HG02884 (cell line): ENCODE measurements around the gene LILRB2.
"Not testable (repeated sequence)": the region's sequence is repeated elsewhere in the genome, so short reads cannot be mapped to it uniquely, and the experiment has no call there.

ENCODE experiments used
- ATAC-seq: cut with Tn5 transposase; IDR thresholded peaks from one replicate; pipeline ENCODE4 v1.9.1; 2021; ENCODE audit warnings: mild to moderate bottlenecking, moderate library complexity; ENCODE audit not compliant: unreplicated experiment

Gene LILRB2

DNA sequence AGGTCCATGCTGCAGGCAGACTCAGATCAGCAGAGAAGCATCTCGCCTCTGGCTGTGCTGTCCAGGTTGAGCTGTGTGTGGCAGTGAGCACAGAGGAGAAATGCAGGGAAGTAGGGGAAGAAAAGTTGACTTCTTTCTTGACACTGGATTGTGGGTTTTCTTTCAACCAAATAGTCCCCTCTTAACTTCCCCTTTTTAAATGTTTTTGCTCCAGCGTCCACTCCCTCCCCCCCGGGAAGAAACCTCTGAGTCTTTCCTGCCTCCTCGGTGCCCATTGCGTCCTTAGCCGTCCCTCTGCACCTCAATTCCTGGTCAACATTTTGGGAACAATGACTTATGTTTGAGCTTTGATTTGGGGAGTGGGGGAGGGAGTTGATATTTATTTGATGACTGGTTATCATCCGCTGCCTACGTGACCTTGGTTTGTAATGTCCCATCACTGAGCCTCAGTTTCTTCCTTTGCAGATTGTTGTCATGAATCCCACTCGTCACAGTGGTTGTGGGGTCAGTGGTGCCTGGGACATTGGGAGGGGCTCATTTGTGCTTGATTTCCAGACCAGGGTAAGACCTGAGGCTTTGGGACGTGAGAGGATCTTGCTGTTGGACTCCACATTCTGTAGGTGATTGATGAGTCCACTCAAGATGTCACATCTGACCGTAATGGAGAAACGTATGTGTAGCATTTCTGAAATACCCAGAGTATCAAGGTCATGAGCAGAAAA lies at the start of gene LILRB2:
TSS of gene LILRB2 (minus strand) at position 104 of the 722 bp plus-strand sequence. CDS start 614 bp downstream, outside the sequence.
- no peak for ATAC-seq

DNA sequence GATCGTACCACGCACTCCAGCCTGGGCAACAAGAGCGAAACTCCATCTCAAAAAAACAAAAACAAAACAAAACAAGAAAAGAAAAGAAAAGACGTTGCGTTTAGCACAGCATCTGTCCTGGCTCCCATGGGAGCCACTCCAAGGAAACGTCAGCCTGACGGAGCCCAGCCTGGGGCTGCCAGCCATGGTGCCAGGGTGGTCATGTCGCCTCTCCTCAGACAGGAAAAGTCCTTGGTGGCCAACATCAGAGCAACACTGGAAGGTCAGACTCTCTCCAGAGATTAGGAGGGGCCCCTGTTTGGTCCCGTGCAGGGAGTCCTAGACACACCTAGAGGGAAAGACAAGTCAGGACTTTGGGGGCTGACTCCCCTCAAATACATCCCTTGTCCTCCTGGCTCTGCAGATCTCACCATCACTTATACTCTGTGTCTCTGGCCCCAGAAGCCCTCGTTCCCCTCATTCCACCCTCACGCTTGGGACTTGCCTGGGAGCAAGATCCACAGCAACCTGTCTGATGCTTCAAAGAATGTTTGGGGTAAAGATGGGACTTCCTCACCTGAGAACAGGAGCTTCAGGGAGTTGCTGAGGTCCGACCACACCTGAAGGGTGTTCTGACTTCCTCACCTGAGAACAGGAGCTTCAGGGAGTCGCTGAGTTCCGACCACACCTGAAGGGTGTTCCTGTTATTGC lies 48.7 kb upstream of the LILRB2 start:
- no peak for ATAC-seq

DNA sequence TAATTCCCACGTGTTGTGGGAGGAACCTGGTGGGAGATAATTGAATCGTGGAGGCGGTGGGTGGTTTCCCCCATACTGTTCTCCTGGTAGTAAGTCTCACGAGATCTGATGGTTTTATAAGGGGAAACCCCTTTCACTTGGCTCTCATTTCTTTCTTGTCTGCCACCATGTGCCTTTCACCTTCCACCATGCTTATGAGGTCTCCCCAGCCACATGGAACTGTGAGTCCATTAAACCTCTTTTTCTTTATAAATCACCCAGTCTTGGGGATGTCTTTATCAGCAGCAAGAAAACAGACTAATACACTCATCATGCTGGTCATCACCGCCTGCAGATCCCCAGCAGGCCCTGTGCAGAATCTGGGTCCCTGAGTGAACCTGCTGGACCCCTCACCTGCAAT lies 47.9 kb upstream of the LILRB2 start:
- ATAC-seq = not testable (repeated sequence)

DNA sequence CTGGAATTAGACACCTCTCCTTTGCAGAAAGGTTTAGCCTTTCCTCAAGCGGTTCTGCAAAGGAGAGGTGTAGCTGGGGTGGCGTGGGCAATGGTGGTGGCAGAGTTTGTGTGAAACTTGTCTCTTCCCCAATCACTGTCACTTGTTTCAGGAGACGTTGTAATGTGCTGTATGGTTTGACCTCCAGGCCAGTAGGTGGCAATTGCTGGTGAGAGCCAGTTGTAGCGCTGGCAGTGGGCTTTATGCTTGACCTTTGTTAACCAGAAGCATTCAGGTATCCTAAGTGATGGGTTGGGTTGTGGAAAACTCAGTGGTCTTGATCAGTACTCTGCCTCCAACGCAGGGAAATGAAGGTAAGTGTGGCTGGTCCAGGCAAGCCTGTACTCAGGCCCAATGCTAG lies 44.7 kb upstream of the LILRB2 start:
- no peak for ATAC-seq

DNA sequence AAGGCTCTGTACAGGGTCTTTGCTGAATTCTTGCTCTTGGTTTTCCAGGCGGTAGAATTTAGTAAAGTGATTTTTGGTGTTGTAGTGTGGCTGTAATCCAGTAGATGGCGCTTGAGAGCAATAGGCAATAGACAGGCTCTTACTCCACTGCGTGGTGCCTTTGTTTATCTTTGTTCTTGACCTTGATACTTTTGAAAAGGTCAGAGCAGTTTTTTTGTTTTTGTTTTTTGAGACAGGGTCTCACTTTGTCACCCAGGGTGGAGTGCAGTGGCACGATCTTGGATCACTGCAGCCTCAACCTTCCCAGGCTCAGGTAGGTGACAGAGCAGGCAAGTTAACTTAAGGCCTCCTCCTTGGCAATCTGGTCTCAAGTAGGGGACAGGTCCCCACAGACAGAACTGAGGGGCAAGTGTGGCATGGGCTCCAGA lies 44.3 kb upstream of the LILRB2 start:
- no peak for ATAC-seq

DNA sequence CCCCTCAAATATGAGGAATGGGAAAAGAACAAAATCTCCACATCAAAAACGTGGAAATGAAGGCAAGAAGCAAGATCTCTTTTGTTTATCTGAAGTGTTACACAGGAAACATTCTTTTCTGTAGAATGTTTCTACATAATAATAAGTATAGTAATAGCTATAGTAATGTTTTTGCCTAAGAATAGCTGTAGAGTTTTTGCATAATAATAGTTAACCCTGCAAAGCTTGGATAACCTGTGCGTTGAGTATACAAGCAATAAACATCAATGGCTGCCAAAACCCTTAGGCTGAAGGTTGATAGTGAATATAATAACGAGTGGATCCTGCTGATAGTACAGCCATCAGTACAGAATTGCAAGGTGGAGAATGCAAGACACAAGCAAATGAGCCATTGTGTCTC lies 43.2 kb upstream of the LILRB2 start:
- ATAC-seq = no peak

DNA sequence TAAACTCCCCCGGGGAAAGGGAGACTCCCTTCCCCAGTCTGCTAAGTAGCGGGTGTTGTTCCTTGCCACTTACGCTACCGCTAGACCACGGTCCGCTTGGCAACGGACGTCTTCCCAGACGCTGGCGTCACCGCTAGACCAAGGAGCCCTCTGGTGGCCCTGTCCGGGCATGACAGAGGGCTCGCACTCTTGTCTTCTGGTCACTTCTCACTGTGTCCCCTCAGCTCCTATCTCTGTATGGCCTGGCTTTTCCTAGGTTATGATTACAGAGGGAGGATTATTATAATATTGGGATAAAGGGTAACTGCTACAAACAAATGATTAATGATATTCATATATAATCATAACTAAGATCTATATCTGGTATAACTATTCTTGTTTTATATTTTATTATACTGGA lies 42.0 kb upstream of the LILRB2 start:
- ATAC-seq = not testable (repeated sequence)

DNA sequence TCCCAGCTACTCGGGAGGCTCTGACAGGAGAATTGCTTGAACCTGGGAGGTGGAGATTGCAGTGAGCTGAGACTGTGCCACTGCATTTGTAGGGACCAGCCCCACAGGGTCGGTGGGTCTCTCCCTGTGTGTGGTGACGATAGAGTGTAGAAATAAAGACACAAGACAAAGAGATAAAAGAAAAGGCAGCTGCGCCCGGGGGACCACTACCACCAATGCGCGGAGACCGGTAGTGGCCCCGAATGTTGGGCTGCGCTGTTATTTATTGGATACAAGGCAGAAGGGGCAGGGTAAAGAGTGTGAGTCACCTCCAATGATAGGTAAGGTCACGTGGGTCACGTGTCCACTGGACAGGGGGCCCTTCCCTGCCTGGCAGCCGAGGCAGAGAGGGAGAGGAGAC lies 41.4 kb upstream of the LILRB2 start:
- ATAC-seq = not testable (repeated sequence)

DNA sequence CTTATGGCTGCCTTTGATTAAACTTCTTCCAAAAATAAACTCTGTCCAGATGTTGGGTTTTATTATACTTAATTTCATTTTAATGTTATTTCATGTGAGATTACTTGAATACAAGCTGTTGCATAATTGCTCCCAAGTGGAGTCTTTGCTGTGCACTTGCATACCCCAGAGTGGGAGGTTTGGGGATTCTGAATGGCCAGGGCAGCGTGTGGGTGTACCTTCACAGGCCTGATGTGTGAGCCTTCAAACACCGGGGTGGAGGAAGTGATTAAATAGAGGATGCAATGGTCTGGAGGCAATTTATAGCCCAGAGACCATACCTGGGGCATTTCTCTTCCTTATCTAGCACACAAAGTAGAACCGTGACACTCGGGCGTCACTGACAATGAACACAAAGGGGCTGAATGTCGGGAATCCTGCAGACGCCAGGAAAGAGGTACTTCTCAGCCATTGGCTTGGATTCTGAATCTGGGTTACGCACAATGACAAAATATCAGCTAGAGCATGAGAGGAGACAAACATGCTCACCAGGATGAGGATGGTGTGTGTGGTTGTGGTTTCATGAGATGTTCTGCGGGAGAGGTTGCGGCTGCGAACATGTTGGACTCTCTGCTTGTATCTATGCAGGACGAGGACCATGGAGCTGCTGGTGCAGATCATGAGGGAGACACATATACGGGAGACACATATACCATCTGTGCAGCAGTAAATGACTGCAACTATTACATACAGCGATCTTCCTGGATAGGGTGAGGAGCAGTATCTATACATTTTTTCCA lies 39.2 kb upstream of the LILRB2 start:
- no peak for ATAC-seq

DNA sequence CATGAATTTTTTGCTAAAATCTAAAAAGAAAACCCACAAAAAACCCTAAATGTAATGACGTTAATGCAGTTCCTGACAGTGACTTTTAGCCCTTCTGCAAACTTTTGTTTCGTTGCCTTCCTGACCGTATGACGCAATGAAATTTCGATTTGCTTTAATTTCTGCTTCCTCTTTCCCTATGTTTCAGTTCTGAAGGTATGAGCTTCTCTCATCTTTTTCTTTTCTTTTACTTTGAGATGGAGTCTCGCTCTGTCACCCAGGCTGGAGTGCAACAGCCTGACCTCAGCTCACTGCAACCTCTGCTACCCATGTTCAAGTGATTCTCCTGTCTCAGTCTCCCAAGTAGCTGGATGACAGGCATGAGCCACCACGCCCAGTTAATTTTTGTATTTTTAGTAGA lies 38.1 kb upstream of the LILRB2 start:
- no peak for ATAC-seq

DNA sequence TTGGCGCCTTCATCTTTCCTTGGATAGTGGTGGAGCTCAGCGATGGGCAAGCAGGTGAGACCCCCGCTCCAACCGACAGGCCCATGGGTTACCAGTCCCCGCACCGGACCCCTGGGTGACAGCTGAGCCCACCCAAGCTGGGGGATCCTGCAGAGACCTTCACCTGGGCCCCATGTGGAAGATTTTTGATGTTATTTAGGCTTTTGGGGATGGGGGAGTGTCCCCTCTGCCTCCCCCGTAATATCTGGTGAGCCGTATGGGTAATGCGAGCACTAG lies 37.0 kb upstream of the LILRB2 start:
- ATAC-seq = no peak

DNA sequence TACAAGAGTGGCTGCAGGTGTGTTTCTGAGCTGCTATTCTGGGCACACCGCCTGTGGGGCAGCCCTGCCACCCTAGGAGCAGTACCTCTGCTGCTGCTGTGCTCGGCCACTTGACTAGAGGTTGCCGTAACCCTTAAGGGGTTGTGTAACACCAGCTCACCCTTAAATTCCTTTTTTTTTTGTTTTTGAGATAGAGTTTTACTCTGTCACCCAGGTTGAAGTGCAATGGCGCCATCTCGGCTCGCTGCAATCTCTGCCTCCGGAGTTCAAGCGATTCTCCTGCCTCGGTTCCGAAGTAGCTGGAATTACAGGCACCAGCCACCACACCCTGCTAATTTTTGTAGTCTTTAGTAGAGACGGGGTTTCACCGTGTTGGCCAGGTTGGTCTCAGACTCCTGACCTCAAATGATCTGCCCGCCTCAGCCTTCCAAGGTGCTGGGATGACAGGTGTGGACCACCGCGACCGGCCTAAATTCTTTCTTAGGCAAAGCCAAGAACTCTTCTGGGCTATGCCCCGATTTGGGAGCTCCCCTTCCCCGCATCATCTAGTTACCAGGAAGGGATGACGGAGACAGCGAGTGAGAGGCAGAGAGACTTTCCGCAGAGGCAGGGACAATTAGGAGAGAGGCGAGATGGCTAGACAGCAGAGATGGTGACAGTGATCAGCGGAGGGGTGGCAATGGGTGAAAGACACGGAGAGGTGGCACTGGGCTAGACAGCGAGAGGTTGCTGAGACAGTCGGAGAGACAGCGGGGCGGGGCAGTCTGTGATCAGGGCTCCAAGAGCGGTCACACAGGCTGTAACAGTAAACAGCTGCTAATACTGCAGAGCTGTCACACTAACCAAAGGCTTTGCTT lies 36.4 kb upstream of the LILRB2 start:
- ATAC-seq = no peak

DNA sequence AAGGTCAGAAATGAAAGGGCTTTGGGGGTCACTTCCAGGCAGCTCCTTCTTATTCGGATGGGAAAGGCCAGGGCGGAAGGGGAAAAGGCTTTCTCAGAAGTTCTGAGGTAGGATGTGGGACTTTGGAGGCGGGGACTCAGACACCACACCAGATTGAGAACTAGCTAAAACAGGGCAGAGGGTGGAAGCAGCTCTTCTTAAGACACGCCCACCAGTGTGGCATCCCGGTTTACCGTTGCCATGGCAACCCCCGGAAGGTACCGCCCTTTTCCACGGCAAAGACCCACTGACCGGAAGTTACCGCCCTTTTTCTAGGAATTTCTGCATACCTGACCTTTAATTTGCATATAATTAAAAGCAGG lies 35.8 kb upstream of the LILRB2 start:
- ATAC-seq = no peak

DNA sequence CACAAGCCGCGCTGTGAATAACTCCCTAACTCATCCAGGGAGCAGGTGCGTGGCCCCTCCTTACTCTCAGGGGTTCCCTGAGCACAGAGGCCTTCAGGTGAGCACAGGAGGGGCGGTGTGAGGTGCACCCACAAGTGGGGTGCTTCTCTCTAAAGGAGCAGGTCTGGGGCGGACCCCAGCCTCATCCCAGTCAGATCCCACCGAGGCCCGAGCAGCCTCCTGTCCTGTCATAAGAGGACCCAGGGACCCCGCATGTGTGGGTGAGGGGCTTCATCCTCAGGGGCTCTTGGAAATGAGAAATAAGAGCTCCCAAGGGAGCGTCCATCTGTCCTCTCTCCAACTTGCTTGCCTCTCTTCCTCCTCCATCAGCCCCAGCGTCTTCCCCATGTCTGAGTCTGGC lies 35.0 kb upstream of the LILRB2 start:
- no peak for ATAC-seq

DNA sequence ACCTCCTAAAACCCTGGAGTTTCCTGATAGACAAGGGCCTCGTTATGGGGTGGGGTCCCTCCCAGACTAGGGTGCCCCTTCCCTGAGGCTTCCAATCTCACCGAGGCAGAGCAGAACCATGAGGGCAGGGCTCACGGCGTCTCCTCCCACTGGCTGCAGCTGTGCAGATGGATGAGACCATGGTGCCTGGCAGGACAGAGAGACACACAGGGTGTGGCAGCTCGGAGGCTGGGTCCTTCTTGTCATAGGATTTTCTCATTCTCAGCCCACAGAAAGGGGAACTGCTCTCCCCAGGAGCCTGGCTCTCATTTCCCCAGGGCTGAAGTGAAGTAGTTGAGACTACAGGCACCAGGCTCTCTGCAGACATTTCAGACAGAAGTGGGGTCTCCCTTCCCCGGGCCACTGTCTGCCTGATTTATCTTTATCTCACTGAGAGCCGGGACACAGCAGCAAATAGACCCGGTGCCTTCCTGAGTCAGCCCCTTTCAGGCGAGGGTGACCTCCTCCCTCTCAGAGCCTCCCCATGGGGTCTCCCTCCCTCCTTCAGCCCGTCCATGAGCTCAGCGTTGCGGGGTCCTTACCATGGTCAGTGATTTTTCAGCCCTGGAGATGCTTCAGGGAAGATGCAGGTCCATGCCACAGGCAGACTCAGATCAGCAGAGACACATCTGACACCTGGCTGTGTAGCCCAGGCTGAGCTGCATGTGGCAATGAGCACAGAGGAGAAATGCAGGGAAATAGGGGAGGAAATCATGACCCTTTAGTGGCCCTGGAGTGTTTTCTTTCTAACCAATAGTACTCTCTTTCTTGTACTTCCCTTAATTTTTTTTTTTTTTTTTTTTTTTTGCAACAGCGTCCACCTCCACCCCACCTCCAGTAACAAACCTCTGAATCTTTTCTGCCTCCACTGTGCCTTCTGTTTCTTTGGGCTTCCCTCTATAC lies 31.8 kb upstream of the LILRB2 start, which contains the start of gene LILRA5:
TSS of gene LILRA5 (minus strand) at position 731 of the 942 bp plus-strand sequence. CDS start at position 584, 147 bp downstream.
- no peak for ATAC-seq

DNA sequence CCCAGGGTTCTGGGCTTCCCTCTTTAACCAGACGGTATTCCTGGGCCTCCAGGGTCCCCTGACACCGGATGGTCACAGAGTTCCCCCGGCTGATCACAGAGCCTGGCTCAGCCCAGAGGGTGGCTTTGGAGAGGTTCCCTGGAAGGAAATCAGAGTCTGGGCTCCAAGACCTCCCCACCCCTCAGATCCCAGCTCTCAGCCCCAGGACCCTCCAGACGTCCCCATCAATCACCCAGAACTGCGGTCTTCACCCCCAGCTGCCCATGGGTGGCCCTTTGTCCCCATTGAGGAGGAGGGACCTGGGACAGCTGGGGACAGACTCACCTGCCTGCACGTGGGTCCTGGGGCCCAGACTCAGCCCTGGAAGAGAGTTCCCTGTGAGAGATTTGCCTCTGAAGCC lies 31.1 kb upstream of the LILRB2 start:
- no peak for ATAC-seq

DNA sequence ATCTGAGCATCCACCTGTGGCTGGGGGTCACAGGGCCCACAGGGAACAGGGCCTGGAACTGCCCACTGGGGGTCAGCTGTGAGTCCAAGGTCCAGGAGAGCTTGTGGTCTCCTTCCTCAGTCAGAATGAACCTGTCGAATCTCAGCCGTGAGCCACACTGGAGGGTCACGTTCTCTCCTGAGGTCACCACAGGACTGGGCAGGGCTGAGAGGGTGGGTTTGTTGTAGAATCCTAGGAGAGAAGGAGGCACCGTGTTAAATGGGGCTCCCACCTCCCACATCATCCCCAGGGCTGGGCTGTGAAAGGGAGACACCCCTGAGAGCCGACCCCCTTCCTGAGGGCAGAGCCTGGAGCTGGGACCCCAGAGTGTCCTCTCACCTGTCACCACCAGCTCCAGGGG lies 30.6 kb upstream of the LILRB2 start:
- ATAC-seq = no peak

DNA sequence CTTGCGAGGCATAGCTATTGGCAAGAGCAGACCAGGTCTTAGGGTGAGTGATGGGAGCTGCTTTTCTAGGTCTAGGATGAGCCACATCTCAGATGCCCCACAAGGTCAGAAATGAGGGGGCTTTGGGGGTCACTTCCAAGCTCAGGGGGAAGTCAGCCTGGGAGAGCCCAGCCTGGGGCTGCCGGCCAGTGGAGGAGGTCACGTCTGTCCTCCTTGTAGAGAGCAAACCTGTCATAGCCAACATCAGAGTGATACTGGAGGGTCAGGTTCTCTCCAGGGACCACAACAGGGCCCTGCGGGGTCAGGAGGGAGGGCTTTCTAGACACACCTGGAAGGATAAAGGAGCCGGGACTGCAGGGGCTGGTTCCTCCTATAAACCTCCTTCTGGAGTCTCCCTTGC lies 29.6 kb upstream of the LILRB2 start:
- no peak for ATAC-seq

DNA sequence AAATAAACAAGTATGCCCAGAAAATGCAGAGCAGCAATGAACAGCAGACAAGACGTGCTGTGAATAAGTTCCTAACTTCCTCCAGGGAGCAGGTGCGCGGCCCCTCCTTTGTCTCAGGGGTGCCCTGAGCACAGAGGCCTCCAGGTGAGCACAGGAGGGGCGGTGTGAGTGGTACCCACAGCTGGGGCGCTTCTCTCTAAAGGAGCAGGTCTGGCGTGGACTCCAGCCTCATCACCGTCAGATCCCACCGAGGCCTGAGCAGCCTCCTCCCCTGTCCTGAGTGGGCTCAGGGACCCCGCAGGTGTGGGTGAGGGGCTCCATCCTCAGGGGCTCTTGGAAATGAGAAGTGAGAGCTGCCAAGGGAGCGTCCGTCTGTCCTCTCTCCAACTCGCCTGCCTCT lies 28.9 kb upstream of the LILRB2 start:
- ATAC-seq = no peak
